ENCODE data around the gene WDR41. TPM values are rescaled to one million over a fixed set of nuclear protein-coding genes. Genes with fewer than 3 reads are reported as not detected.

WDR41 gene
- polyA plus RNA-seq, 1 experiment = 112 TPM

DNA sequence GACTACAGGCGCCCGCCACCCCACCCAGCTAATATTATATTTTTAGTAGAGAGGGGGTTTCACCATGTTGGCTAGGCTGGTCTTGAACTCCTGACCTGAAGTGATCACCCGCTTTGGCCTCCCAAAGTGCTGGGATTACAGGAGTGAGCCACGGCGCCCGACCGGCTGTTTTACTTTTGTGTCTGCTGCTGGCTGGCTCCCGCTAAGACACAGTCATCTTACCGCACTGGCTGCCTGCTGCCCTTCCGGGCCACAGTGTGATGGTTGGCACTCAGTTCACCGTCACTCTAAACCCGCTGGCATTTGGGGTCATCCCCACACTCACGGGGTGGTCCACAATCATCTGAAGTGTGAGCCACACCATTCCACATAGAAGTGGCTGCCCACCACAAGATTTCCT lies 93.7 kb downstream of the WDR41 start:
- H3K36me3 ChIP-seq (ENCODE audit: control insufficient read depth, insufficient read depth, low read length) = no peaks in the 10 kb centered on the region
- DNase-seq (ENCODE audit: low read depth) = no peak
- H3K27me3 ChIP-seq (ENCODE audit: control insufficient read depth, insufficient read depth, low read length) = no peaks in the 10 kb centered on the region
- H3K4me3 ChIP-seq (ENCODE audit: low read depth, low read length) = no peak overlapping the region
- TF ChIP-seq CTCF (IDR thresholded peaks at IDR 0.05; ENCODE audit: insufficient read depth, low read depth, low read length) = no peak
- CTCF ChIA-PET = interaction anchor here (0.6 kb wide), 3 partner anchors 19 to 141 kb away, joined by 3 to 6 read pairs (median 3); no protein-coding TSS in a partner anchor
- POLR2A ChIA-PET = no interaction called here

DNA sequence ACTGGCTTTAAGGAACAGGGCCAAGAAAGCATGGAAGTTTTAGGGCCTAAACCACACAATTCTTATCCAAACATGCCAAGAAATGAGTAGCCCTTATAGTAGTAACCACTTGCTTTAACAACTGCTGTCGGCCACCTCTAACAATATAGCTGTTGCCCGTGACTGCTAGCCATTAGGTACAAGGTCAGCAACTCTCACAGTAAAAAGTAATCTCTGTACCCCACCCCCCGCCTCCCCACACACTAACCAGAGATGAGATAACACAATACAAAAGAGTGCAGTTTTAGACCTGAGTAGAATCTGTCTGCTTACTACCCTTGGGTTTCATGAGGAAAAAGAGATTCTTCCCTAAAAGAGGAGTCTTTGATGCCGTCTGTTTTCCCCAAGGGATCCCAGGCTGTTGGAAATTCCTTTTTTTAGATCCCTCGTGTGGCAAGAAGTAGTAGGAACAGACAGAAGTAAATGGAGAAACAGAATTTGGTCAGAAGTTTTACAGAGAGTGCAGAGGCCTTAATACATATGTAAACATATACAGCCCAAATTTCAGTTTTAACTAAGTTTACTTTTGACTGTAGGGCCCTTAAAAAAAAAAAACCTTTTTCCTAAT lies 94.3 kb downstream of the WDR41 start:
- ChIA-PET CTCF (interaction anchor here (0.6 to 1.1 kb wide), 4 partner anchors 17 to 142 kb away, joined by 3 to 6 read pairs (median 3); no protein-coding TSS in a partner anchor), POLR2A (no interaction called here)
- TF ChIP-seq CTCF (IDR thresholded peaks at IDR 0.05; ENCODE audit: insufficient read depth, low read depth, low read length) = no peak
- DNase-seq (ENCODE audit: low read depth) = no peak
- H3K4me3 ChIP-seq (ENCODE audit: low read depth, low read length) = no peak overlapping the region
- no peaks in the 10 kb centered on the region for H3K36me3 ChIP-seq (ENCODE audit: control insufficient read depth, insufficient read depth, low read length)
- no peaks in the 10 kb centered on the region for H3K27me3 ChIP-seq (ENCODE audit: control insufficient read depth, insufficient read depth, low read length)

- TF ChIP-seq CTCF (IDR thresholded peaks at IDR 0.05; ENCODE audit: insufficient read depth, low read depth, low read length) = no peak
- H3K36me3 ChIP-seq (ENCODE audit: control insufficient read depth, insufficient read depth, low read length) = no peaks in the 10 kb centered on the region
- POLR2A ChIA-PET = no interaction called here
- H3K27me3 ChIP-seq (ENCODE audit: control insufficient read depth, insufficient read depth, low read length) = no peaks in the 10 kb centered on the region
- CTCF ChIA-PET = no interaction called here
- DNase-seq (ENCODE audit: low read depth) = no peak
- no peak overlapping the region for H3K4me3 ChIP-seq (ENCODE audit: low read depth, low read length)
Observed at GRCh38 chr5:77396017-77396416, 96.1 kb downstream of the WDR41 start.

DNA sequence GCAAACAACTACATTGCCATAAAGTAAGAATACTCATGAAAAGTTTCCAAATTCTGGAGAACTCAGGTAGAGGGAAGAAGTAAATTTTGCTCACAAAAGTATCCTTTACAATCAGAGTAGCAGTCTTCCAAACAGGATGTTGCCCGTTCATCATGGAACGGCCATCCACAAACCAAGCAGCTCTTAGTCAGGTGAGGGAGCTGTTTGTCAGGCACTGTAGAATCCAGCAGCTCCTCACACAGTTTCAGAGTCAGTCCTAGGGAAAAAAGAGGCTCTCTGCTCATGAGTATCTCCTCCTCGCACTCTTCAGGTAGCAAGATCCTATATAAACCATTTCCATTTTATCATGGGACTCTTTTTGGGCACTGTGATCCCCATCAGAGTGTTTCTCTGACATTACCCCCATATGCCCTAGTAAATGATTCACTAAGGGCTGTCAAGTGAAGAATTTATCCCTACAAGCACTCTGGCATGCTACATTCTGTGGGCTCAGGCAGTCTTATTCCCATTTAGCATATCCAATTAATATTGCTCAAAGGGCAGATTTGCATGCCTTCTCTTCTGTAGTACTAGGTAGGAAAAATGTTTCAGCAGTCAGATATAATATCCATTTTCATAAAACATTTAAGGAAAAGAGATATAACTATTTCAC lies 97.9 kb downstream of the WDR41 start:
- ChIA-PET CTCF (no interaction called here), POLR2A (no interaction called here)
- H3K4me3 ChIP-seq (ENCODE audit: low read depth, low read length) = no peak overlapping the region
- H3K36me3 ChIP-seq (ENCODE audit: control insufficient read depth, insufficient read depth, low read length) = no peaks in the 10 kb centered on the region
- TF ChIP-seq CTCF (IDR thresholded peaks at IDR 0.05; ENCODE audit: insufficient read depth, low read depth, low read length) = no peak
- H3K27me3 ChIP-seq (ENCODE audit: control insufficient read depth, insufficient read depth, low read length) = no peaks in the 10 kb centered on the region; the same call in 1 of the 2 replicates
- DNase-seq (ENCODE audit: low read depth) = no peak

- POLR2A ChIA-PET = interaction anchor here (0.5 kb wide), 1 partner anchor 100 kb away, joined by 3 read pairs; no protein-coding TSS in a partner anchor
- Histone ChIP-seq H3K4me3 (ENCODE audit: low read depth, low read length) (no peak overlapping the region), H3K36me3 (ENCODE audit: control insufficient read depth, insufficient read depth, low read length) (no peaks in the 10 kb centered on the region), H3K27me3 (ENCODE audit: control insufficient read depth, insufficient read depth, low read length) (no peaks in the 10 kb centered on the region; the same call in none of the 2 replicates)
- TF ChIP-seq CTCF (IDR thresholded peaks at IDR 0.05; ENCODE audit: insufficient read depth, low read depth, low read length) = no peak
- DNase-seq (ENCODE audit: low read depth) = no peak
- CTCF ChIA-PET = interaction anchor here (1.1 to 1.4 kb wide), 3 partner anchors 12 to 109 kb away, joined by 3 to 5 read pairs (median 3); no protein-coding TSS in a partner anchor
Observed at GRCh38 chr5:77391240-77391765, 100.8 kb downstream of the WDR41 start.
